HCT116 (cell line): ENCODE measurements around the gene IQGAP2. TPM values are rescaled to one million over a fixed set of nuclear protein-coding genes. Genes with fewer than 3 reads are reported as not detected.

Experiments used
- ATAC-seq: fragments of 200-7000 bp; cut with Tn5 transposase; 2 replicates; pipeline ENCODE4 v1.9.1; 2020; ENCODE audit warnings: mild to moderate bottlenecking, moderate library complexity
- BruUV-seq: library from RNA; stranded (reverse); fragments of 400-500 nt; replicated peaks from 2 replicates; lab custom pipeline; 2021; lab: Mats Ljungman, UMichigan
- CTCF ChIA-PET: fragments of 300-600 bp; sonication (Branson Sonifier 250); formaldehyde crosslinking; loops from one replicate; lab custom pipeline; 2021; ENCODE audit warnings: antibody characterized with exemption; lab: Charles Lee
- POLR2A ChIA-PET: fragments of 300-600, 350-600 bp; sonication (Branson Sonifier 250); formaldehyde crosslinking; loops from one replicate; lab custom pipeline; 2021; ENCODE audit warnings: antibody characterized with exemption; lab: Charles Lee
- RAD21 ChIA-PET, 2 experiments: fragments of 300-600 bp; sonication (Branson Sonifier 250); formaldehyde crosslinking; loops; one replicate each; lab custom pipeline; 2023; ENCODE audit warnings: low total read pairs in 2 of 2; ENCODE audit not compliant: uncharacterized antibody in 2 of 2, unreplicated experiment in 2 of 2, low non-redundant PET in 1 of 2; lab: Charles Lee
- DNase-seq: peaks from one replicate; pipeline ENCODE4 v3.0.0-alpha.2; 2010; ENCODE audit warnings: low read depth, low spot score
- H2AFZ ChIP-seq: fragments of 200-600 bp; shearing (Covaris generic), sonication (generic); 2 replicates; pipeline ENCODE4 v1.6.1; 2017; ENCODE audit warnings: low read depth, mixed run types, mixed read lengths, antibody characterized with exemption, low read length; ENCODE audit not compliant: poor library complexity, severe bottlenecking
- H3K27ac ChIP-seq: 2 replicates; pipeline ENCODE4 v1.5.1; 2012; ENCODE audit warnings: low read depth, low read length
- H3K27me3 ChIP-seq: fragments of 200-600 bp; sonication (generic); 2 replicates; pipeline ENCODE4 v1.6.1; 2016; ENCODE audit warnings: mixed run types, low read length, mixed read lengths; ENCODE audit not compliant: insufficient read depth
- H3K36me3 ChIP-seq, 2 experiments: fragments of 200-500 bp in 1 of 2; fragments of 200-600 bp in 1 of 2; sonication (Bioruptor generic) in 1 of 2; sonication (generic) in 1 of 2; 2 replicates each; pipeline versions ENCODE4 v1.5.1 to v1.6.1; 2014 to 2016; ENCODE audit warnings: low read length in 2 of 2, inconsistent platforms in 1 of 2, mixed read lengths in 1 of 2, mixed run types in 1 of 2; ENCODE audit not compliant: insufficient read depth in 2 of 2, control insufficient read depth in 1 of 2
- H3K4me1 ChIP-seq, 2 experiments: fragments of 200-600 bp in 1 of 2; sonication (generic) in 1 of 2; 2 replicates each; pipeline versions ENCODE4 v1.5.1 to v1.6.1; 2012 to 2017; ENCODE audit warnings: low read length in 2 of 2, inconsistent platforms in 1 of 2, mild to moderate bottlenecking in 1 of 2, mixed read lengths in 1 of 2, mixed run types in 1 of 2, moderate library complexity in 1 of 2; ENCODE audit not compliant: insufficient read depth in 2 of 2, control insufficient read depth in 1 of 2
- H3K4me2 ChIP-seq: fragments of 200-600 bp; sonication (generic); 2 replicates; pipeline ENCODE4 v1.6.1; 2017; ENCODE audit warnings: mixed run types, low read length, mixed read lengths
- H3K4me3 ChIP-seq, 2 experiments: fragments of 200-600 bp in 1 of 2; sonication (generic) in 1 of 2; replicated peaks in 1 of 2; 2 replicates each; pipeline ENCODE4 v1.5.1; 2011 to 2016; ENCODE audit warnings: low read length in 2 of 2, control low read depth in 1 of 2, low read depth in 1 of 2, mild to moderate bottlenecking in 1 of 2, mixed read lengths in 1 of 2, mixed run types in 1 of 2
- H3K79me2 ChIP-seq: fragments of 200-600 bp; sonication (generic); 2 replicates; pipeline ENCODE4 v1.6.1; 2017; ENCODE audit warnings: mild to moderate bottlenecking, mixed run types, low read length, moderate library complexity, mixed read lengths; ENCODE audit not compliant: insufficient read depth
- H3K9ac ChIP-seq: fragments of 200-600 bp; sonication (generic); 2 replicates; pipeline ENCODE4 v1.6.1; 2016; ENCODE audit warnings: low read length, mixed read lengths
- H3K9me2 ChIP-seq: fragments of 200-600 bp; sonication (generic), shearing (Covaris generic); 2 replicates; pipeline ENCODE4 v1.6.1; 2017; ENCODE audit warnings: mixed run types, mild to moderate bottlenecking, moderate library complexity; ENCODE audit not compliant: insufficient read depth
- H3K9me3 ChIP-seq, 2 experiments: fragments of 200-500 bp in 1 of 2; fragments of 200-600 bp in 1 of 2; sonication (Bioruptor generic) in 1 of 2; sonication (generic) in 1 of 2; 2 replicates each; pipeline ENCODE4 v1.6.1; 2014 to 2017; ENCODE audit warnings: low read length in 2 of 2, mixed read lengths in 2 of 2, inconsistent platforms in 1 of 2, low read depth in 1 of 2, mild to moderate bottlenecking in 1 of 2, mixed run types in 1 of 2, moderate library complexity in 1 of 2; ENCODE audit not compliant: control insufficient read depth in 1 of 2, insufficient read depth in 1 of 2
- H4K20me1 ChIP-seq: fragments of 200-600 bp; sonication (generic), shearing (Covaris generic); 2 replicates; pipeline ENCODE4 v1.6.1; 2017; ENCODE audit warnings: mixed run types, mild to moderate bottlenecking, moderate library complexity; ENCODE audit not compliant: insufficient read depth
- ELF1 ChIP-seq: IDR thresholded peaks from 2 replicates; pipeline ENCODE4 v1.6.1; 2012; ENCODE audit warnings: low read depth, borderline replicate concordance
- FOSL1 ChIP-seq: IDR thresholded peaks from 2 replicates; pipeline ENCODE4 v1.6.1; 2012; ENCODE audit warnings: low read depth
- JUND ChIP-seq: IDR thresholded peaks from 2 replicates; pipeline ENCODE4 v1.6.1; 2012
- POLR2AphosphoS5 ChIP-seq: IDR thresholded peaks from 2 replicates; pipeline ENCODE4 v1.6.1; 2011; ENCODE audit warnings: mild to moderate bottlenecking, low read depth, low read length, moderate library complexity
- SIN3A ChIP-seq: IDR thresholded peaks from 2 replicates; pipeline ENCODE4 v1.6.1; 2012; ENCODE audit warnings: low read depth
- SP1 ChIP-seq: IDR thresholded peaks from 2 replicates; pipeline ENCODE4 v1.6.1; 2012; ENCODE audit warnings: low read depth
- TCF7L2 ChIP-seq: IDR thresholded peaks from 2 replicates; pipeline ENCODE4 v1.7.0; 2011; ENCODE audit warnings: borderline replicate concordance, inconsistent platforms; ENCODE audit not compliant: insufficient read depth, insufficient read length; ENCODE audit errors: extremely low read depth
- YY1 ChIP-seq: IDR thresholded peaks from 2 replicates; pipeline ENCODE4 v1.6.1; 2011; ENCODE audit warnings: low read length, low read depth, moderate library complexity, mild to moderate bottlenecking; ENCODE audit not compliant: insufficient replicate concordance; ENCODE audit errors: extremely low read depth
- intact Hi-C: fragments of 100-400 bp; cut with micrococcal nuclease; formaldehyde crosslinking; loops from 2 replicates; pipeline ENCODE4 v1.10.0; 2022
- total RNA-seq: library from RNA; stranded (reverse); gene quantifications from one replicate; pipeline ENCODE4 v1.2.1, GENCODE V29; 2021; ENCODE audit not compliant: unreplicated experiment
- TF ChIP-seq, protein P1 (sequence below): IDR thresholded peaks from 2 replicates; pipeline ENCODE4 v1.6.1; 2012
- TF ChIP-seq, protein P2 (sequence below): IDR thresholded peaks from 2 replicates; pipeline ENCODE4 v1.6.1; 2011; ENCODE audit warnings: mild to moderate bottlenecking, low read length, moderate library complexity; ENCODE audit not compliant: insufficient replicate concordance; ENCODE audit errors: extremely low read depth
- TF ChIP-seq, protein P3 (sequence below): IDR thresholded peaks from 2 replicates; pipeline ENCODE4 v1.6.1; 2012; ENCODE audit warnings: low read depth
- TF ChIP-seq, protein P4 (sequence below), 3 experiments: fragments of 200-600 bp in 1 of 3; sonication (generic) in 1 of 3; IDR thresholded peaks in 2 of 3; conservative IDR thresholded peaks in 1 of 3; 2 replicates each; pipeline ENCODE4 v1.5.1; 2012 to 2017; ENCODE audit warnings: low read depth in 2 of 3, low read length in 2 of 3, antibody characterized with exemption in 1 of 3, borderline replicate concordance in 1 of 3, control low read depth in 1 of 3, mild to moderate bottlenecking in 1 of 3, mixed read lengths in 1 of 3, mixed run types in 1 of 3, moderate library complexity in 1 of 3; ENCODE audit not compliant: insufficient read depth in 1 of 3

Gene IQGAP2
- total RNA-seq, 1 experiment from 2014 or later, result 2.0 TPM

DNA sequence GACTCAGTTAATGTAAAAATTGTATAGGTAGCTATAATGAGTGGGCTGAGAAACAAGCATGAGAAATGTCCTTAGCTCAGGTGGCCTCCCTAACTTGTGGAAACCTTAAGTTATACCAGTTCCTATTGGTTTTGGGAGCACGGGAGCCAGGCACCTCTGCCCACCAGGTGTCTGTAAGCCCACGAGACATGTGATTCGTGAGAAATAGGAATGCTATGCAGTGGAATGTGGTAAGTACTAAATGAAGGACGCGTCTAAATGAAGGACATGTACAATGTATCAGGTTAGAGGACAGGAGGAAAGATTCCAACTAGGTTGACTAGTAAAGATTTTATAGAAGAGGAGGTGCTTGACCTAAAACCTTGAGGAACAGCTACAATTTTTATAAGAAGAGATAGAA, 266.2 kb downstream of the IQGAP2 start:
- no peaks in the 10 kb centered on the region for H3K9me2 ChIP-seq
- no peak overlapping the region for H3K4me2 ChIP-seq
- no peaks in the 10 kb centered on the region for H3K79me2 ChIP-seq
- H4K20me1 ChIP-seq, result no peaks in the 10 kb centered on the region
- DNase-seq (no peak), ATAC-seq (no peak)
- no peak overlapping the region for H3K9ac ChIP-seq
- TF ChIP-seq ELF1 (no peak), SP1 (no peak)
- no peaks in the 10 kb centered on the region for H3K4me1 ChIP-seq
- POLR2A ChIA-PET, result no interaction called here
- intact Hi-C loops, result no loop called here
- H2AFZ ChIP-seq, result peak overlapping the region; percentile 45
- H3K4me3 ChIP-seq, result no peak overlapping the region
- H3K27ac ChIP-seq, result no peak overlapping the region
- RAD21 ChIA-PET, result no interaction called here
- no peaks in the 10 kb centered on the region for H3K36me3 ChIP-seq
- no TSS peak for BruUV-seq
- no peaks in the 10 kb centered on the region for H3K27me3 ChIP-seq
- CTCF ChIA-PET, result no interaction called here
- H3K9me3 ChIP-seq, result no peaks in the 10 kb centered on the region

DNA sequence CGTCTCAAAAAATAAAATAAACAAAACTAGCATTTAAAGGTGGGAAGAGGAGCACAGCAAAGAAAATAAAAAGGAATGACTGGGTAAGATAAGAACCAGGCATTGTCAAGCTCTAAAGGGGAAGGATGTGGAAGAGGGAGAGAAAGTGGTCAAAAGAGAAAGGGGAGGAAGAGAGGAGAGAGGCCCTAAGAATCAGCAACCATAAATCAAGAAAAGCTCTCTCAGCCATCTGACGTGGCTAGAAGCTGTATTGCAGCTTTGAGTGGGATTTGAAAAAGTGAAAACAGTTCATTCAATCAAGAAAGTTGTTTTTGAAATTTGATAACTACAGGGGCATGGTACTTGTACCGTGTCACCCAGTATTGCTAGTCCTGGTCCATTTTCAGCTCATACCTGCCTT, 267.4 kb downstream of the IQGAP2 start:
- intact Hi-C loops, result no loop called here
- no peak for TF ChIP-seq FOSL1
- no peak for TF ChIP-seq TCF7L2
- TF ChIP-seq, protein P1, sequence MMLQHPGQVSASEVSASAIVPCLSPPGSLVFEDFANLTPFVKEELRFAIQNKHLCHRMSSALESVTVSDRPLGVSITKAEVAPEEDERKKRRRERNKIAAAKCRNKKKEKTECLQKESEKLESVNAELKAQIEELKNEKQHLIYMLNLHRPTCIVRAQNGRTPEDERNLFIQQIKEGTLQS, result no peak
- no peak for TF ChIP-seq SIN3A
- TF ChIP-seq, protein P2, sequence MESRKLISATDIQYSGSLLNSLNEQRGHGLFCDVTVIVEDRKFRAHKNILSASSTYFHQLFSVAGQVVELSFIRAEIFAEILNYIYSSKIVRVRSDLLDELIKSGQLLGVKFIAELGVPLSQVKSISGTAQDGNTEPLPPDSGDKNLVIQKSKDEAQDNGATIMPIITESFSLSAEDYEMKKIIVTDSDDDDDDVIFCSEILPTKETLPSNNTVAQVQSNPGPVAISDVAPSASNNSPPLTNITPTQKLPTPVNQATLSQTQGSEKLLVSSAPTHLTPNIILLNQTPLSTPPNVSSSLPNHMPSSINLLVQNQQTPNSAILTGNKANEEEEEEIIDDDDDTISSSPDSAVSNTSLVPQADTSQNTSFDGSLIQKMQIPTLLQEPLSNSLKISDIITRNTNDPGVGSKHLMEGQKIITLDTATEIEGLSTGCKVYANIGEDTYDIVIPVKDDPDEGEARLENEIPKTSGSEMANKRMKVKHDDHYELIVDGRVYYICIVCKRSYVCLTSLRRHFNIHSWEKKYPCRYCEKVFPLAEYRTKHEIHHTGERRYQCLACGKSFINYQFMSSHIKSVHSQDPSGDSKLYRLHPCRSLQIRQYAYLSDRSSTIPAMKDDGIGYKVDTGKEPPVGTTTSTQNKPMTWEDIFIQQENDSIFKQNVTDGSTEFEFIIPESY, result no peak
- TF ChIP-seq, protein P3, sequence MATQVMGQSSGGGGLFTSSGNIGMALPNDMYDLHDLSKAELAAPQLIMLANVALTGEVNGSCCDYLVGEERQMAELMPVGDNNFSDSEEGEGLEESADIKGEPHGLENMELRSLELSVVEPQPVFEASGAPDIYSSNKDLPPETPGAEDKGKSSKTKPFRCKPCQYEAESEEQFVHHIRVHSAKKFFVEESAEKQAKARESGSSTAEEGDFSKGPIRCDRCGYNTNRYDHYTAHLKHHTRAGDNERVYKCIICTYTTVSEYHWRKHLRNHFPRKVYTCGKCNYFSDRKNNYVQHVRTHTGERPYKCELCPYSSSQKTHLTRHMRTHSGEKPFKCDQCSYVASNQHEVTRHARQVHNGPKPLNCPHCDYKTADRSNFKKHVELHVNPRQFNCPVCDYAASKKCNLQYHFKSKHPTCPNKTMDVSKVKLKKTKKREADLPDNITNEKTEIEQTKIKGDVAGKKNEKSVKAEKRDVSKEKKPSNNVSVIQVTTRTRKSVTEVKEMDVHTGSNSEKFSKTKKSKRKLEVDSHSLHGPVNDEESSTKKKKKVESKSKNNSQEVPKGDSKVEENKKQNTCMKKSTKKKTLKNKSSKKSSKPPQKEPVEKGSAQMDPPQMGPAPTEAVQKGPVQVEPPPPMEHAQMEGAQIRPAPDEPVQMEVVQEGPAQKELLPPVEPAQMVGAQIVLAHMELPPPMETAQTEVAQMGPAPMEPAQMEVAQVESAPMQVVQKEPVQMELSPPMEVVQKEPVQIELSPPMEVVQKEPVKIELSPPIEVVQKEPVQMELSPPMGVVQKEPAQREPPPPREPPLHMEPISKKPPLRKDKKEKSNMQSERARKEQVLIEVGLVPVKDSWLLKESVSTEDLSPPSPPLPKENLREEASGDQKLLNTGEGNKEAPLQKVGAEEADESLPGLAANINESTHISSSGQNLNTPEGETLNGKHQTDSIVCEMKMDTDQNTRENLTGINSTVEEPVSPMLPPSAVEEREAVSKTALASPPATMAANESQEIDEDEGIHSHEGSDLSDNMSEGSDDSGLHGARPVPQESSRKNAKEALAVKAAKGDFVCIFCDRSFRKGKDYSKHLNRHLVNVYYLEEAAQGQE, result no peak
- no peak for TF ChIP-seq YY1
- TF ChIP-seq POLR2AphosphoS5, result no peak
- TF ChIP-seq ELF1, result no peak
- TF ChIP-seq, protein P4, sequence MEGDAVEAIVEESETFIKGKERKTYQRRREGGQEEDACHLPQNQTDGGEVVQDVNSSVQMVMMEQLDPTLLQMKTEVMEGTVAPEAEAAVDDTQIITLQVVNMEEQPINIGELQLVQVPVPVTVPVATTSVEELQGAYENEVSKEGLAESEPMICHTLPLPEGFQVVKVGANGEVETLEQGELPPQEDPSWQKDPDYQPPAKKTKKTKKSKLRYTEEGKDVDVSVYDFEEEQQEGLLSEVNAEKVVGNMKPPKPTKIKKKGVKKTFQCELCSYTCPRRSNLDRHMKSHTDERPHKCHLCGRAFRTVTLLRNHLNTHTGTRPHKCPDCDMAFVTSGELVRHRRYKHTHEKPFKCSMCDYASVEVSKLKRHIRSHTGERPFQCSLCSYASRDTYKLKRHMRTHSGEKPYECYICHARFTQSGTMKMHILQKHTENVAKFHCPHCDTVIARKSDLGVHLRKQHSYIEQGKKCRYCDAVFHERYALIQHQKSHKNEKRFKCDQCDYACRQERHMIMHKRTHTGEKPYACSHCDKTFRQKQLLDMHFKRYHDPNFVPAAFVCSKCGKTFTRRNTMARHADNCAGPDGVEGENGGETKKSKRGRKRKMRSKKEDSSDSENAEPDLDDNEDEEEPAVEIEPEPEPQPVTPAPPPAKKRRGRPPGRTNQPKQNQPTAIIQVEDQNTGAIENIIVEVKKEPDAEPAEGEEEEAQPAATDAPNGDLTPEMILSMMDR (IDR thresholded peaks at IDR 0.05 in 2 of 3, conservative IDR thresholded peaks at IDR 0.05 in 1 of 3; ENCODE audit: borderline replicate concordance in 1 of 3, insufficient read depth in 1 of 3, low read depth in 2 of 3, low read length in 2 of 3), result no peak
- no peak for TF ChIP-seq JUND

More for the DNA sequence above, 267.4 kb downstream of the IQGAP2 start:
- CTCF ChIA-PET, result no interaction called here
- POLR2A ChIA-PET, result no interaction called here
- no peaks in the 10 kb centered on the region for H3K79me2 ChIP-seq
- RAD21 ChIA-PET, result no interaction called here
- no peak overlapping the region for H2AFZ ChIP-seq
- H3K4me2 ChIP-seq, result no peak overlapping the region
- no peaks in the 10 kb centered on the region for H4K20me1 ChIP-seq
- H3K36me3 ChIP-seq, result no peaks in the 10 kb centered on the region
- no peak overlapping the region for H3K4me3 ChIP-seq
- DNase-seq (no peak), ATAC-seq (no peak)
- no peak overlapping the region for H3K27ac ChIP-seq
- no TSS peak for BruUV-seq
- H3K4me1 ChIP-seq, result no peaks in the 10 kb centered on the region
- H3K9me2 ChIP-seq, result no peaks in the 10 kb centered on the region
- no peaks in the 10 kb centered on the region for H3K9me3 ChIP-seq
- no peak overlapping the region for H3K9ac ChIP-seq
- no peaks in the 10 kb centered on the region for H3K27me3 ChIP-seq
